Measurements from ENCODE around the gene ALKBH7. TPM values are rescaled to one million over a fixed set of nuclear protein-coding genes. Genes with fewer than 3 reads are reported as not detected.
A peak's percentile ranks its signal among the peaks of the same experiment; 100 is the strongest.

The ALKBH7 gene
- total RNA-seq, 1 donor from 2014 or later, result 79.1 TPM

GRCh38 chr19:6376512-6377190 lies 4.1 kb downstream of the ALKBH7 start:
- DNase-seq (ENCODE audit: low spot score, unreplicated experiment), result no peak
- Mint-ChIP-seq H3K27me3 (no peaks in the 10 kb centered on the region), H3K4me3 (ENCODE audit: low read depth) (no peak overlapping the region), H3K9me3 (ENCODE audit: low read depth) (no peaks in the 10 kb centered on the region), H3K36me3 (ENCODE audit: insufficient read depth) (peaks cover 19% of the 10 kb centered on the region), H3K4me1 (ENCODE audit: low read depth) (peaks cover 5% of the 10 kb centered on the region), H3K27ac (peak overlapping the region; percentile 7)
- TF ChIP-seq CTCF (IDR thresholded peaks at IDR 0.05; ENCODE audit: unreplicated experiment), result no peak

GRCh38 chr19:6378041-6378440 lies 5.4 kb downstream of the ALKBH7 start:
- DNase-seq (ENCODE audit: low spot score, unreplicated experiment), result no peak
- no peak overlapping the region for H3K27ac Mint-ChIP-seq
- no peaks in the 10 kb centered on the region for H3K9me3 Mint-ChIP-seq (ENCODE audit: low read depth)

GRCh38 chr19:6378486-6378885 lies 5.9 kb downstream of the ALKBH7 start:
- Mint-ChIP-seq H3K4me1 (ENCODE audit: low read depth) (peaks cover 3% of the 10 kb centered on the region), H3K27me3 (no peaks in the 10 kb centered on the region), H3K4me3 (ENCODE audit: low read depth) (no peak overlapping the region), H3K9me3 (ENCODE audit: low read depth) (no peaks in the 10 kb centered on the region), H3K27ac (peak overlapping the region; percentile 10), H3K36me3 (ENCODE audit: insufficient read depth) (peaks cover 28% of the 10 kb centered on the region)
- DNase-seq (ENCODE audit: low spot score, unreplicated experiment), result no peak
- no peak for TF ChIP-seq CTCF (IDR thresholded peaks at IDR 0.05; ENCODE audit: unreplicated experiment)

More at GRCh38 chr19:6378041-6378440, 5.4 kb downstream of the ALKBH7 start:
- TF ChIP-seq CTCF (IDR thresholded peaks at IDR 0.05; ENCODE audit: unreplicated experiment), result no peak
- Mint-ChIP-seq H3K4me1 (ENCODE audit: low read depth) (peaks cover 3% of the 10 kb centered on the region), H3K36me3 (ENCODE audit: insufficient read depth) (peaks cover 23% of the 10 kb centered on the region), H3K27me3 (no peaks in the 10 kb centered on the region), H3K4me3 (ENCODE audit: low read depth) (no peak overlapping the region)

GRCh38 chr19:6379744-6380143 lies 7.2 kb downstream of the ALKBH7 start:
- Mint-ChIP-seq H3K27ac (no peak overlapping the region), H3K27me3 (no peaks in the 10 kb centered on the region), H3K4me3 (ENCODE audit: low read depth) (no peak overlapping the region), H3K36me3 (ENCODE audit: insufficient read depth) (peaks cover 28% of the 10 kb centered on the region), H3K4me1 (ENCODE audit: low read depth) (no peaks in the 10 kb centered on the region), H3K9me3 (ENCODE audit: low read depth) (no peaks in the 10 kb centered on the region)
- no peak for TF ChIP-seq CTCF (IDR thresholded peaks at IDR 0.05; ENCODE audit: unreplicated experiment)
- no peak for DNase-seq (ENCODE audit: low spot score, unreplicated experiment)

GRCh38 chr19:6381030-6381750 lies 8.6 kb downstream of the ALKBH7 start:
- DNase-seq (ENCODE audit: low spot score, unreplicated experiment), result no peak
- H3K9me3 Mint-ChIP-seq (ENCODE audit: low read depth), result no peaks in the 10 kb centered on the region
- peaks cover 28% of the 10 kb centered on the region for H3K36me3 Mint-ChIP-seq (ENCODE audit: insufficient read depth)
- H3K27ac Mint-ChIP-seq, result no peak overlapping the region
- no peak overlapping the region for H3K4me3 Mint-ChIP-seq (ENCODE audit: low read depth)
- TF ChIP-seq CTCF (IDR thresholded peaks at IDR 0.05; ENCODE audit: unreplicated experiment), result no peak
- no peaks in the 10 kb centered on the region for H3K27me3 Mint-ChIP-seq
- no peaks in the 10 kb centered on the region for H3K4me1 Mint-ChIP-seq (ENCODE audit: low read depth)

Data from progenitor cell of endocrine pancreas (in vitro differentiated cells).